OCI-LY3 (cell line): ENCODE data around the gene PABPC1L.

ENCODE experiments used
- H2AFZ ChIP-seq: fragments of 200-600, 300-600 bp; shearing (Covaris generic); 2 replicates; pipeline ENCODE4 v1.6.0; 2014; ENCODE audit warnings: antibody characterized with exemption, low read depth, low read length
- H3K27ac ChIP-seq: fragments of 200-600, 300-600 bp; sonication (generic); 2 replicates; pipeline ENCODE4 v1.5.1; 2014; ENCODE audit warnings: mild to moderate bottlenecking, low read length, moderate library complexity, mixed read lengths
- H3K27me3 ChIP-seq: fragments of 200-600, 300-600 bp; sonication (generic); 2 replicates; pipeline ENCODE4 v1.6.1; 2014; ENCODE audit warnings: low read depth, low read length, mixed read lengths
- H3K36me3 ChIP-seq: fragments of 200-600, 300-600 bp; sonication (generic); replicated peaks from 2 replicates; pipeline ENCODE3; 2014; ENCODE audit warnings: low read depth, low read length, mixed read lengths
- H3K4me1 ChIP-seq: fragments of 300-600, 200-600 bp; sonication (generic); 2 replicates; pipeline ENCODE4 v1.6.1; 2014; ENCODE audit warnings: low read length, mixed read lengths
- H3K4me2 ChIP-seq: fragments of 200-600, 300-600 bp; sonication (generic); 2 replicates; pipeline ENCODE4 v1.6.1; 2014; ENCODE audit warnings: low read length, mixed read lengths
- H3K4me3 ChIP-seq: fragments of 300-600, 200-600 bp; sonication (generic); 2 replicates; pipeline ENCODE4 v1.5.1; 2014; ENCODE audit warnings: antibody characterized with exemption, mild to moderate bottlenecking, low read length, moderate library complexity
- H3K79me2 ChIP-seq: fragments of 300-600, 200-600 bp; shearing (Covaris generic); 2 replicates; pipeline ENCODE4 v1.6.1; 2014; ENCODE audit warnings: mild to moderate bottlenecking, low read length, mixed read lengths
- H3K9ac ChIP-seq: fragments of 300-600, 200-600 bp; shearing (Covaris generic); 2 replicates; pipeline ENCODE4 v1.6.0; 2014; ENCODE audit warnings: mild to moderate bottlenecking, low read length, moderate library complexity
- H3K9me3 ChIP-seq: fragments of 200-600, 300-600 bp; shearing (Covaris generic); 2 replicates; pipeline ENCODE4 v1.6.1; 2014; ENCODE audit warnings: low read length, mixed read lengths; ENCODE audit not compliant: insufficient read depth
- H4K20me1 ChIP-seq: fragments of 200-600, 300-600 bp; sonication (generic); 2 replicates; pipeline ENCODE4 v1.6.1; 2016; ENCODE audit warnings: low read length, mixed read lengths; ENCODE audit not compliant: insufficient read depth
- EZH2phosphoT487 ChIP-seq: fragments of 200-600 bp; shearing (Covaris generic); IDR thresholded peaks from 2 replicates; pipeline ENCODE4 v1.6.1; 2018; ENCODE audit warnings: antibody characterized with exemption, mixed run types, low read depth
- TF ChIP-seq, protein P1 (sequence below): fragments of 200-600, 300-600 bp; sonication (generic); IDR thresholded peaks from 2 replicates; pipeline ENCODE4 v1.5.1; 2014; ENCODE audit warnings: antibody characterized with exemption, low read length, low read depth

PABPC1L gene

DNA sequence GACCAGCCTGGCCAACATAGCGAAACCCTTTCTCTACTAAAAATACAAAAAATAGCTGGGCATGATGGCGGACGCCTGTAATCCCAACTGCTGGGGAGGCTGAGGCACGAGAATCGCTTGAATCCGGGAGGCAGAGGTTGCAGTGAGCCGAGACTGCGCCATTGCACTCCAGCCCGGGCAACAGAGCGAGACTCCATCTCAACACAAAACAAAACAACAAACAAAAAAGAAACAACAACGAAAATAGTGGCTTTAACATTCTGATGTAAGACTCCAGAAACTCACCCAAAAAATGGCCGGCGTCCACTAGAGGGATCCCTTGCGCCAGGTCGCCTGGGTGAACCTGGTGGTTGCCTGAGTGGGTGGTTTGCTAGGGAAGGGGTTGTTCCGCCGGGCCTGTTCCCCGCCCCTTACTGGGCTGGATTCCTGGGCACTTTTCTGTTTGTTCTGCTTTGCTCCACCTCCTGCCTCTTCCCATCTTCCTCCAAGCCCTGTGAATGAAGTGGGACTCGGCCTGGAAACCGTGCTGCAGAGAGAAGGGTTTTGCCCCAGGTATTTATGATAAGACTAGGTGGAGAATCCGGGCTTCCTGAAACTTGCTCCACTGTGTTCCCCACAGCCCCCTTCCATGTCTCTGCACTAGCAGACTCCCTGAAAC, 1.5 kb downstream of the PABPC1L start:
- no peak overlapping the region for H3K9ac ChIP-seq
- no peaks in the 10 kb centered on the region for H3K9me3 ChIP-seq
- TF ChIP-seq EZH2phosphoT487: no peak
- TF ChIP-seq, protein P1, sequence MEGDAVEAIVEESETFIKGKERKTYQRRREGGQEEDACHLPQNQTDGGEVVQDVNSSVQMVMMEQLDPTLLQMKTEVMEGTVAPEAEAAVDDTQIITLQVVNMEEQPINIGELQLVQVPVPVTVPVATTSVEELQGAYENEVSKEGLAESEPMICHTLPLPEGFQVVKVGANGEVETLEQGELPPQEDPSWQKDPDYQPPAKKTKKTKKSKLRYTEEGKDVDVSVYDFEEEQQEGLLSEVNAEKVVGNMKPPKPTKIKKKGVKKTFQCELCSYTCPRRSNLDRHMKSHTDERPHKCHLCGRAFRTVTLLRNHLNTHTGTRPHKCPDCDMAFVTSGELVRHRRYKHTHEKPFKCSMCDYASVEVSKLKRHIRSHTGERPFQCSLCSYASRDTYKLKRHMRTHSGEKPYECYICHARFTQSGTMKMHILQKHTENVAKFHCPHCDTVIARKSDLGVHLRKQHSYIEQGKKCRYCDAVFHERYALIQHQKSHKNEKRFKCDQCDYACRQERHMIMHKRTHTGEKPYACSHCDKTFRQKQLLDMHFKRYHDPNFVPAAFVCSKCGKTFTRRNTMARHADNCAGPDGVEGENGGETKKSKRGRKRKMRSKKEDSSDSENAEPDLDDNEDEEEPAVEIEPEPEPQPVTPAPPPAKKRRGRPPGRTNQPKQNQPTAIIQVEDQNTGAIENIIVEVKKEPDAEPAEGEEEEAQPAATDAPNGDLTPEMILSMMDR: peak; percentile 85
- H2AFZ ChIP-seq: no peak overlapping the region
- peaks cover 13% of the 10 kb centered on the region; the same call in 1 of the 2 replicates for H3K4me1 ChIP-seq
- peaks cover 7% of the 10 kb centered on the region; the same call in 1 of the 2 replicates for H3K79me2 ChIP-seq
- H3K4me3 ChIP-seq: peak overlapping the region; percentile 49
- no peaks in the 10 kb centered on the region for H3K27me3 ChIP-seq
- H3K4me2 ChIP-seq: peak overlapping the region; percentile 94
- no peak overlapping the region for H3K27ac ChIP-seq
- no peaks in the 10 kb centered on the region; the same call in 1 of the 2 replicates for H4K20me1 ChIP-seq
- peaks cover 34% of the 10 kb centered on the region for H3K36me3 ChIP-seq

DNA sequence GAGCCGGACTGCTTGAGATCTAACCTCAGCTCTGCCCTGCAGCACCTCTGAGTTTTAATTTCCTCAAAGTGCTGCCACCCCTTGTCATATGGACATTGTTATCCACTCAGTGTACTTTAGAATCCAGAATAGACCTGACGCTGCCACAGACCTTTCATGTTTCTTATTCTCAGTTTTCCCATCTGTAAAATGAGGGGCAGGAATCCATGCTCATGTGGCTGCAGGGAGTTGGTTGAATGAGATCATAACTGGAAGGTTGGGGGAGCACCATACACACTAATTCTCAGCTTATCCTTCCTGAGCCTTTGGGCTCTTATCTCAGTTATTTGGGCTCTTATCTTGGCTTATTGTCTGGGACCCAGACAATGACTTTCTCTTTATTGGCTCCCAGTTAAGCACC, 2.3 kb downstream of the PABPC1L start:
- Histone ChIP-seq H3K4me1 (peaks cover 13% of the 10 kb centered on the region; the same call in 1 of the 2 replicates), H3K27me3 (no peaks in the 10 kb centered on the region), H3K4me3 (no peak overlapping the region), H3K79me2 (peaks cover 7% of the 10 kb centered on the region; the same call in 1 of the 2 replicates), H3K9ac (no peak overlapping the region), H4K20me1 (no peaks in the 10 kb centered on the region; the same call in 1 of the 2 replicates), H3K4me2 (no peak overlapping the region), H2AFZ (no peak overlapping the region), H3K36me3 (peaks cover 27% of the 10 kb centered on the region), H3K27ac (no peak overlapping the region), H3K9me3 (no peaks in the 10 kb centered on the region)
- TF ChIP-seq EZH2phosphoT487: no peak
- TF ChIP-seq, protein P1: no peak

DNA sequence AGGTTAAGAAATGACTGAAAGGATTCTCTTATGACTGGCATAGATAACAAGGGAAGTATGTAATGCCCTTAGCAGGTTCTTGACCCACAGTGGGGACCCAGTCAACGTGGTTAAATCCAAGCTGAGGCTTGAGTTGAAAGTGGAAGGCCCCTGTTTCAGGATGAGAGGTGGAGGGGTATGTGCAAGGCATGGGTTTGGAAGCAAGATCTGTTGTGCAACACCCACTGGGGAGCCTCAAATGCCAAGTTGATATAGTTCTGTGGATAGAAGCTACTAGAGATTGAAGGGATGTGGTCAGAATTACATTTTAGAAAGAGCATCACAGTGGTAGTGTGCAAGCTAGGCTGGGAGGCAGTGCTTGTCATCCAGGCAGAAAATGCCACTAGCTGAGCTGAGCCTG, 5.1 kb downstream of the PABPC1L start:
- Histone ChIP-seq H3K9me3 (no peaks in the 10 kb centered on the region), H3K79me2 (peaks cover 7% of the 10 kb centered on the region; the same call in 1 of the 2 replicates), H3K9ac (no peak overlapping the region), H3K36me3 (peaks cover 21% of the 10 kb centered on the region), H3K27ac (no peak overlapping the region), H3K4me2 (no peak overlapping the region), H3K4me1 (peaks cover 7% of the 10 kb centered on the region; the same call in 1 of the 2 replicates), H3K27me3 (no peaks in the 10 kb centered on the region), H2AFZ (no peak overlapping the region), H4K20me1 (no peaks in the 10 kb centered on the region; the same call in 1 of the 2 replicates), H3K4me3 (no peak overlapping the region)
- no peak for TF ChIP-seq EZH2phosphoT487
- TF ChIP-seq, protein P1: no peak

DNA sequence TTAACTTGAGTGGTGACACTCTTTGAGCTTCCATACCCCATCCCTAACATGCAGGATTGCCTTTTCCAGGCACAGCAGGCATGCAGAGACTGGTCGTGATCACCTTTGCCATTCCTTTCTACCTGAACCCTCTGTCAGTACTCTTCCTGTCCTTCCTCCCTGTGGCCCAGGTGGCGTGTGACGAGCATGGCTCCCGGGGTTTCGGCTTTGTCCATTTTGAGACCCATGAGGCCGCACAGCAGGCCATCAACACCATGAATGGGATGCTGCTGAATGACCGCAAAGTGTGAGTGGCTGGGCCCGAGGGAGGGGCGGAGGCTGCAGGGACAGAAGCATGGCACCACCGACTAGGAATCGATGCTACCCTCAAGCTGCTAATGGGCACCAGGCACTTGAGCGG, 6.7 kb downstream of the PABPC1L start:
- Histone ChIP-seq H4K20me1 (no peaks in the 10 kb centered on the region; the same call in 1 of the 2 replicates), H3K79me2 (no peaks in the 10 kb centered on the region), H3K27me3 (no peaks in the 10 kb centered on the region), H3K4me3 (no peak overlapping the region), H3K9ac (no peak overlapping the region), H3K9me3 (no peaks in the 10 kb centered on the region), H3K4me2 (no peak overlapping the region), H3K27ac (no peak overlapping the region), H3K4me1 (no peaks in the 10 kb centered on the region), H3K36me3 (peaks cover 21% of the 10 kb centered on the region), H2AFZ (no peak overlapping the region)
- no peak for TF ChIP-seq EZH2phosphoT487
- TF ChIP-seq, protein P1: no peak
